ENCODE measurements around the gene LYPD8. TPM values are rescaled to one million over a fixed set of nuclear protein-coding genes. Genes with fewer than 3 reads are reported as not detected.

Gene LYPD8
- total and polyA plus RNA-seq, 12 donors = not detected

- intact Hi-C loops (cut with DNase I) = no loop called here
- 67 to 74% methylated on average over 13 of the region's 13 CpGs for WGBS, 2 donors
- TF ChIP-seq, protein P1, sequence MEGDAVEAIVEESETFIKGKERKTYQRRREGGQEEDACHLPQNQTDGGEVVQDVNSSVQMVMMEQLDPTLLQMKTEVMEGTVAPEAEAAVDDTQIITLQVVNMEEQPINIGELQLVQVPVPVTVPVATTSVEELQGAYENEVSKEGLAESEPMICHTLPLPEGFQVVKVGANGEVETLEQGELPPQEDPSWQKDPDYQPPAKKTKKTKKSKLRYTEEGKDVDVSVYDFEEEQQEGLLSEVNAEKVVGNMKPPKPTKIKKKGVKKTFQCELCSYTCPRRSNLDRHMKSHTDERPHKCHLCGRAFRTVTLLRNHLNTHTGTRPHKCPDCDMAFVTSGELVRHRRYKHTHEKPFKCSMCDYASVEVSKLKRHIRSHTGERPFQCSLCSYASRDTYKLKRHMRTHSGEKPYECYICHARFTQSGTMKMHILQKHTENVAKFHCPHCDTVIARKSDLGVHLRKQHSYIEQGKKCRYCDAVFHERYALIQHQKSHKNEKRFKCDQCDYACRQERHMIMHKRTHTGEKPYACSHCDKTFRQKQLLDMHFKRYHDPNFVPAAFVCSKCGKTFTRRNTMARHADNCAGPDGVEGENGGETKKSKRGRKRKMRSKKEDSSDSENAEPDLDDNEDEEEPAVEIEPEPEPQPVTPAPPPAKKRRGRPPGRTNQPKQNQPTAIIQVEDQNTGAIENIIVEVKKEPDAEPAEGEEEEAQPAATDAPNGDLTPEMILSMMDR (IDR thresholded peaks at IDR 0.05) = no peak
- no peak overlapping the region for H3K4me3 ChIP-seq
- peaks cover 0 to 5% (median 0%) of the 10 kb centered on the region in 7 donors for H3K27me3 ChIP-seq
- DNase-seq (no peak), ATAC-seq (no peak)
- no peaks in the 10 kb centered on the region for H3K36me3 ChIP-seq
- H3K27ac ChIP-seq = no peak overlapping the region
- H3K9me3 ChIP-seq = peaks cover 0 to 12% (median 0%) of the 10 kb centered on the region in 11 donors
- H3K4me1 ChIP-seq = no peaks in the 10 kb centered on the region
Measured at GRCh38 chr1:248730507-248731335, 24.8 kb downstream of the LYPD8 start.

- Histone ChIP-seq H3K4me1 (peaks cover 0 to 19% (median 0%) of the 10 kb centered on the region in 9 donors), H3K4me3 (no peak overlapping the region), H3K27me3 (peaks cover 0 to 4% (median 0%) of the 10 kb centered on the region in 7 donors), H3K36me3 (no peaks in the 10 kb centered on the region), H3K27ac (no peak overlapping the region), H3K9me3 (peaks cover 0 to 41% (median 6%) of the 10 kb centered on the region in 11 donors)
- intact Hi-C loops (cut with DNase I) = no loop called here
- WGBS, 2 donors = 34 to 35% methylated on average over 3 of the region's 3 CpGs
- TF ChIP-seq, protein P1 (IDR thresholded peaks at IDR 0.05) = no peak
- DNase-seq = no peak
- no peak for ATAC-seq
Measured at GRCh38 chr1:248714248-248714647, 41.3 kb downstream of the LYPD8 start.

- peak in 1 of 8 donors; percentile 29 for ATAC-seq
- WGBS, 2 donors = 70 to 80% methylated on average over 4 of the region's 4 CpGs
- H3K27ac ChIP-seq = peak overlapping the region in 1 of 10 donors; percentile 55
- no peak for DNase-seq
- TF ChIP-seq, protein P1 (IDR thresholded peaks at IDR 0.05) = no peak
- intact Hi-C loops (cut with DNase I) = no loop called here
- H3K4me3 ChIP-seq = no peak overlapping the region
- peaks cover 0 to 15% (median 0%) of the 10 kb centered on the region in 7 donors for H3K27me3 ChIP-seq
- H3K4me1 ChIP-seq = peaks cover 0 to 27% (median 0%) of the 10 kb centered on the region in 9 donors
- no peaks in the 10 kb centered on the region for H3K36me3 ChIP-seq
- H3K9me3 ChIP-seq = peaks cover 0 to 28% (median 6%) of the 10 kb centered on the region in 11 donors
Measured at GRCh38 chr1:248710305-248710900, 45.2 kb downstream of the LYPD8 start.

DNA sequence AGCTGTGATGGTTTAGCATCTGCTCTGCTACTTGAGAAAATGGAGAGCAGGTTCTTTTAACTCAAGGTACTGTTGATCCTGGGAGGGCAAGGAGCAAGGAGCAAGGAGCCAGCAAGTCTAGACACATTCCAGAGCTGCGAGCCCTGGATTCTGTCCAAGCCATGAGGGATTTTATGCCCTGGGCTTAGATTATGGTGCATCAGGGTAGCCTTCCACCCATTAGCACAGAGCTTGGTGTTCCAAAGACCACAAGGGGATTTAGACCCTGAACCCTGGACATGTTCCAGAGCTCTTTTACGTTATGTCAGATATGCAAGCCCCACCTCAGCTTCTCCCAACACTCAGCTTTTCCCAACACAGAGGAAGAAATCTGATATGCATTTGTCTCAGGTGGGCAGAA lies 51.0 kb downstream of the LYPD8 start:
- peaks cover 0 to 14% (median 0%) of the 10 kb centered on the region in 9 donors for H3K4me1 ChIP-seq
- H3K9me3 ChIP-seq = no peaks in the 10 kb centered on the region
- DNase-seq = no peak
- no peak overlapping the region for H3K27ac ChIP-seq
- intact Hi-C loops (cut with DNase I) = no loop called here
- H3K27me3 ChIP-seq = peaks cover 0 to 12% (median 8%) of the 10 kb centered on the region in 7 donors
- no peaks in the 10 kb centered on the region for H3K36me3 ChIP-seq
- no peak overlapping the region for H3K4me3 ChIP-seq
- TF ChIP-seq, protein P1 (IDR thresholded peaks at IDR 0.05) = no peak
- ATAC-seq = no peak
- WGBS, 2 donors = 47 to 54% methylated on average over 2 of the region's 2 CpGs
